Activated CD8-positive, alpha-beta memory T cell treated with anti-CD3 and anti-CD28 coated beads, Interleukin-2, amount 10 ng/mL, durations not matched to agents 7 days and 5 days (primary cell): ENCODE results near the gene GET4. TPM values are rescaled to one million over a fixed set of nuclear protein-coding genes. Genes with fewer than 3 reads are reported as not detected.
"Not testable (repeated sequence)": the region's sequence is repeated elsewhere in the genome, so short reads cannot be mapped to it uniquely, and the experiment has no call there.

ENCODE experiments used
- ATAC-seq: fragments of 150-1000 bp; cut with Tn5 transposase; one replicate; pipeline ENCODE4 v1.10.0; 2021; ENCODE audit warnings: moderate library complexity
- CTCF ChIA-PET: fragments of 350-600 bp; sonication (Branson Sonifier 250); formaldehyde crosslinking; loops from one replicate; lab custom pipeline; 2021; ENCODE audit warnings: antibody characterized with exemption; lab: Charles Lee
- DNase-seq: peaks from one replicate; pipeline ENCODE4 v3.0.0-alpha.2; 2020
- H3K27ac Mint-ChIP-seq: one replicate; pipeline ENCODE4 v1.8.0; 2021; ENCODE audit warnings: mild to moderate bottlenecking, mixed read lengths
- H3K27me3 Mint-ChIP-seq: one replicate; pipeline ENCODE4 v1.8.0; 2021; ENCODE audit warnings: mixed read lengths
- H3K36me3 Mint-ChIP-seq: one replicate; pipeline ENCODE4 v1.8.0; 2021; ENCODE audit warnings: mild to moderate bottlenecking, mixed read lengths
- H3K4me1 Mint-ChIP-seq: one replicate; pipeline ENCODE4 v1.8.0; 2021; ENCODE audit warnings: mixed read lengths
- H3K4me3 Mint-ChIP-seq: one replicate; pipeline ENCODE4 v1.8.0; 2021; ENCODE audit warnings: mild to moderate bottlenecking, moderate library complexity, mixed read lengths
- H3K9me3 Mint-ChIP-seq: one replicate; pipeline ENCODE4 v1.8.0; 2022; ENCODE audit warnings: low read depth, mixed read lengths
- total RNA-seq, 2 experiments: library from RNA; stranded (reverse); gene quantifications; one replicate each; pipeline ENCODE4 v1.2.3, GENCODE V29; 2021

The GET4 gene
- total RNA-seq, 2 experiments from 2014 or later = 38.0 to 39.2 TPM

DNA sequence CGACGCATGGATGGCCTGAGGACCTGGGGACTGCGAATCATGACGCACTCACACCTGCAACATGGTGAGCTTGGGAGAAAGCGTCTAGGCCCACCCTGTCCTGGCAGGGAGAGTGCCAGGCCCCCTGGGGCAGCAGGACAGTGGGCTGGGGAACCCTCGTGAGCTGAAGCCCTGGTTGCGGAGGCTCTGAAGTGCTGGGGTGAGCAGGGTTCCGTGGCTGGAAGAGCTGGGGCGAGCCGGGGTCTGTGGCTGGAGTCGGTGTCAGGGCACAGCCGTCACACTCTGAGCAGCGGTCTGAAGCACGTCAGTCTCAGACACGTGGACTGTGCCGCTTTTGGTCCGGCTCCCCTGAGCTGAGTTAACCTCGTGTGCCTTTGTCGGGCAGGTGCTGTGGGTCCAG, 39.4 kb upstream of the GET4 start:
- CTCF ChIA-PET = no interaction called here
- Mint-ChIP-seq H3K27me3 (no peaks in the 10 kb centered on the region), H3K4me3 (no peak overlapping the region), H3K27ac (no peak overlapping the region), H3K9me3 (no peaks in the 10 kb centered on the region), H3K36me3 (peaks cover 11% of the 10 kb centered on the region), H3K4me1 (peaks cover 12% of the 10 kb centered on the region)
- no peak for DNase-seq
- ATAC-seq = no peak

DNA sequence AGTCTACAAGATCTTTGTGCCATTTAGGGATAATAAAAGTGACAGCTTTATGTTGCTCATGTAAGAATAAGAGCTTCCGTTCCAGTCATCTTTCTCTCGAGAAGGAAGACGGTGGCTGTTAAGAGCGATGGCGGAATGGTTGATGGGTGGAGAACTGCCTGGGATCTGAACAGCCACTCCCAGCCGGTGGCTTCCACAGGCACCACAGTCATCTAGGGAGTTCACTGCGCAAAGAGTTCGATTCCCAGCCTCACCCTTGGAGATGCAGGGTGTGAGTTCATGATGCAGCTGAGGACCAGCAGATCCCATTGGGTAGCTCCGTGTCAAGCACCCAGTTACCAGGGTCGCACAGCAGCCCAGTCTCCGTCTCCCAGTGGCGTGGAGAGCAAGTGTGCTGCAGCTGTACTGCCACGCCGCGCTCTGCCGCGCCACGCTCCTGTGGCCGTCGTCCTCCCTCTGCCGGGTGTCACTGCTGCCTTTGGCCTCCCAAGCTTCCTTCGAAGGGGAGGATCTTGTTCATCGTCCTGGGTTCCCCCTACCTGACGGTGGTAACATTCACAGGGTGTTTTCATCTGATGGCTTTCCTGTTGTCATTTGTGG, 36.3 kb upstream of the GET4 start:
- CTCF ChIA-PET = no interaction called here
- peaks cover 8% of the 10 kb centered on the region for H3K36me3 Mint-ChIP-seq
- ATAC-seq = no peak
- H3K4me1 Mint-ChIP-seq = no peaks in the 10 kb centered on the region
- no peaks in the 10 kb centered on the region for H3K9me3 Mint-ChIP-seq
- no peak overlapping the region for H3K4me3 Mint-ChIP-seq
- DNase-seq = no peak
- H3K27me3 Mint-ChIP-seq = no peaks in the 10 kb centered on the region
- no peak overlapping the region for H3K27ac Mint-ChIP-seq

DNA sequence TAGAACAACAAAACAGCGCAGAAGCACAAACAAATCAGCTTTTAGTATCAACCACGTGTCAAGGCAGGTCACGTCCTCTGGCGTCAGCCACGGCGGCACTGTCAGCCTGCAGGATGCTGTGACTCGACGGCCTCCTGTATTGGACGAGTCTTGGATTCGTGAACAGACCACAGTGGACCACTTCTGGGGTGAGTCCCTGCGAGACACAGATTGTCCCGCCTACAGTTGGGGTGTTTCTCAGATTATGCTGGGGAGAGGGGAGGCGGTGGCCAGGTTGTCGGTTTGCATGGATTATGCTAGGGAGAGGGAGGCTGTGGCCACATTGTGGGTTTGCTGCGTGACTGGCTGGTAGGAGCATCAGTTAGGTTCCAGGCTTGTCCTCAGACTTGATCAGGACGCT, 34.4 kb upstream of the GET4 start:
- CTCF ChIA-PET = interaction anchor here (1.0 to 1.2 kb wide), 2 partner anchors 24 to 33 kb away, joined by 3 read pairs; no protein-coding TSS in a partner anchor
- ATAC-seq (no peak), DNase-seq (no peak)
- Mint-ChIP-seq H3K27ac (no peak overlapping the region), H3K36me3 (peaks cover 12% of the 10 kb centered on the region), H3K9me3 (no peaks in the 10 kb centered on the region), H3K4me3 (no peak overlapping the region), H3K27me3 (no peaks in the 10 kb centered on the region), H3K4me1 (no peaks in the 10 kb centered on the region)

DNA sequence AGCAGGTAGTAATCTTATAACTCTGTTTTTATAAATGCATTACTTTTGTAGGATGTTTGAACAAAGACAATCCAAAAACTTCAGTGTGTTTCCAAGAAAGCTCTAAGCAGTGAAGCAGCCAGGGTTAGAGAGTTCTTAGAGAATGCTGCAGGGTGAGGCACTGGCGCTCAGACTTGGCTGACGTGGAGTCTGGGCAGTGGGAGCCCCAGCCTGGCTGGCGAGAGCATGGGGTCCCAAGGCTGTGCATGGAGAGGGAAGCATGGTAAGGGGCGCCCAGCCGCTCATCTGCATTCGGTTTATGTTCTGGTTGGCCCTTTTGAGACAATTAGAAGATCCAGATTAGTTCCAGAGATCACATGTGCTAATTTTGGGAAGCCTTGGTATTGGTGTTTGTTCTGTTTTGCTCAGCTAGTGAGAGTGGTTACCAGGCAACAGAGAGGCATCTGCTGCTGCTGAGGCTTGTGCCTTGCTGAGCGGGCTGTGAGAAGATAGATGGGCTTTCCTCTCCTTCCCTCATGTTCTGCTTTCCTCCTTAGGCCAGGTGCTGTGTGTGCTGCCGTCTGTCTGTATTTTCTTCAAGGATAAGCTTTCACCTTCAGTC, 33.8 kb upstream of the GET4 start:
- DNase-seq = no peak
- Mint-ChIP-seq H3K4me3 (no peak overlapping the region), H3K27ac (no peak overlapping the region), H3K36me3 (peaks cover 12% of the 10 kb centered on the region), H3K9me3 (no peaks in the 10 kb centered on the region), H3K4me1 (no peaks in the 10 kb centered on the region), H3K27me3 (no peaks in the 10 kb centered on the region)
- no peak for ATAC-seq
- CTCF ChIA-PET = interaction anchor here (1.2 kb wide), 1 partner anchor 33 kb away, joined by 3 read pairs; no protein-coding TSS in a partner anchor

DNA sequence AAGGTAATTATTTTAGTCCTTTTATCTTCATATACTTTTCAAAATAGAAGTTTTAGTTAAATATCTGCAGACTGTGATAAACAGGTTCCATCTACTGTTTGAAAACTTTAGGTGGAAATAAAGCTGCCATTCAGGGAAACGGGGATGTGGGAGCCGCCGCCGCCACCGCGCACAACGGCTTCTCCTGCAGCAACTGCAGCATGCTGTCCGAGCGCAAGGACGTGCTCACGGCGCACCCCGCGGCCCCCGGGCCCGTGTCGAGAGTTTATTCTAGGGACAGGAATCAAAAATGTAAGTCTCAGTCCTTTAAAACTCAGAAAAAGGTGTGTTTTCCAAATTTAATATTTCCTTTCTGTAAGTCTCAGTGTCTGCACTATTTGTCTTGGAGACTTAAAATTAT, 33.1 kb upstream of the GET4 start:
- CTCF ChIA-PET = interaction anchor here (1.2 kb wide), 1 partner anchor 32 kb away, joined by 3 read pairs; no protein-coding TSS in a partner anchor
- ATAC-seq (no peak), DNase-seq (no peak)
- Mint-ChIP-seq H3K4me3 (no peak overlapping the region), H3K9me3 (no peaks in the 10 kb centered on the region), H3K4me1 (no peaks in the 10 kb centered on the region), H3K27ac (no peak overlapping the region), H3K27me3 (no peaks in the 10 kb centered on the region), H3K36me3 (peaks cover 13% of the 10 kb centered on the region)

DNA sequence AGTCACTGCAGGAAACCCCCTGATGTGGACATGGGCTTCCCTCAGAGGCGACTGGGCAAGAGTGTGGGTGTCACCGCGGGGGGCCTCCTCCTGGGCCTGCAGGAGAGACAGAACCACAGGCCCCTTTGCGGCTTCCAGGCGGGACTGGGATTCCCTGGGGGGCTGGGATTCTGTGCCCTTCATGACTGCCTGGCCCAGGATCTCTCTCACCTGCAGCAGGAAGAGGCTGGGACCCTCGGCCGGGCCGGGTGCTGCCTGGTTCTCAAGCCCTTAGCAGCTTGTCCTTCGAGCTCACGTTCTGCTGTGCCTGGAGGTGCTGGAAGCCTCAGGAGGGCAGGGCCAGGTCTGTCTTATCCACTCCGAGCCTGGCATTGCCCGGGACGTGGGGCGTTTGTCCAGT, 32.3 kb upstream of the GET4 start:
- Mint-ChIP-seq H3K9me3 (no peaks in the 10 kb centered on the region), H3K4me1 (no peaks in the 10 kb centered on the region), H3K27ac (no peak overlapping the region), H3K36me3 (peaks cover 16% of the 10 kb centered on the region), H3K27me3 (no peaks in the 10 kb centered on the region), H3K4me3 (no peak overlapping the region)
- DNase-seq (no peak), ATAC-seq (no peak)
- CTCF ChIA-PET = no interaction called here

DNA sequence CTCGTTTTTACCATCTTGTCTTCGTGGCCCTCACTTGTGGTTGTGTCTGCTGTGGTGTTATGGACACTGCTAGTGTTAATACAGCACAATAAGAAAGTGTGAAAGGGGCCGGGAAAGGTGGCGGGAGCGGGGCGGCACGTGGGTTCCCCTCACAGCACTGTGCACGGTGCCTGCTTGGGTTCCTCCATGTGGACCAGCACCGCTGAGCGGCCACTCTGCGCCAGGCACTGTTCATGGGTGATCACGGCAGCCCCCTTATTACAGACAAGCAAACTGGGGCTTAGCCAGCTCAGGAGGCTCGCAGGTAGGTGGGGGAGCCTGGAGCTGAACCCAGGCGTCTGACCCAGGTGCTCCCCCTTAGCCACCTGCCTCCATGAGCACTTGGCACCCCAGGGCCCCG, 31.8 kb upstream of the GET4 start:
- Mint-ChIP-seq H3K27ac (no peak overlapping the region), H3K27me3 (no peaks in the 10 kb centered on the region), H3K4me1 (no peaks in the 10 kb centered on the region), H3K4me3 (no peak overlapping the region), H3K36me3 (peaks cover 17% of the 10 kb centered on the region), H3K9me3 (no peaks in the 10 kb centered on the region)
- DNase-seq (no peak), ATAC-seq (no peak)
- CTCF ChIA-PET = no interaction called here

DNA sequence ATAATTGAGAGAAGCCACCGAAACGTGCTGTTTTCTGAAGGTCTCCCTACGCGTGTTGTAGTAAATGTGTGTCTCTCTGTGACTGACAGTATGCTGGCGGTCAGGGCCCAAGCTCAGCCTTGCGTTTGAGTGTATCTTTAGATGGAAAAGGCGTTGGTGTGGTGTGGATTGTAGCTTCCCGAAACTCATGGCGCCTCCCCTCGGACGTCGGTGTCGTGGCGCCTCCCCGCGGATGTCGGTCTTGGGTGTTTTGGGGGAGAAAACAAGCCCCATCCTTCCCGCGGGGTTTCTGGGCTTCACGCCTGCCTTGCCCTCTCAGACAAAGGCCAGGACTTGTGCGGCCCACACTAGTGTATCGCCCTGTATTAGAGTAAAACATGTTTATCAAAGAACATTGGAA, 31.3 kb upstream of the GET4 start:
- Mint-ChIP-seq H3K27ac (no peak overlapping the region), H3K36me3 (peaks cover 18% of the 10 kb centered on the region), H3K9me3 (no peaks in the 10 kb centered on the region), H3K27me3 (no peaks in the 10 kb centered on the region), H3K4me1 (no peaks in the 10 kb centered on the region), H3K4me3 (no peak overlapping the region)
- no peak for ATAC-seq
- DNase-seq = no peak
- CTCF ChIA-PET = no interaction called here

DNA sequence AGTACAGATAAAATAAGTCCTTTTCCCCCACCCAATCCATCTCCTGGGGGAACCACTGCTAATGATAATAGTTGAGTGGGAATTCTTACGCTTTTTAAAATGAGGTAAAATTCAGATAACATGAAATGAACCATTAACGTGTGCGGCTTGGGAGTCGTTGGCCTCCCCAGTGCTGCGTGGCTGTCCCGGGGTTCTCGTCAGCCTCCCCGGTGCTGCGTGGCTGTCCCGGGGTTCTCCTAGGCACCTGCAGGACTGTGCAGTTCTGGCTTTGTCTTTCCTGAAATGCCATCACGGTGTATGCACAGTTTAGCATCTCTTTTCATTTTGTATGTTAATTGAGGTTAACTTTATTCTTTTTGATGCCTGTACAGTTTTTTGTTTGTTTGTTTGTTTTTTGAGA, 30.6 kb upstream of the GET4 start:
- CTCF ChIA-PET = interaction anchor here (1.3 kb wide), 1 partner anchor 12 kb away, joined by 3 read pairs; no protein-coding TSS in a partner anchor
- no peaks in the 10 kb centered on the region for H3K4me1 Mint-ChIP-seq
- peaks cover 18% of the 10 kb centered on the region for H3K36me3 Mint-ChIP-seq
- no peak overlapping the region for H3K27ac Mint-ChIP-seq
- DNase-seq (no peak), ATAC-seq (no peak)
- H3K27me3 Mint-ChIP-seq = no peaks in the 10 kb centered on the region
- H3K9me3 Mint-ChIP-seq = no peaks in the 10 kb centered on the region
- no peak overlapping the region for H3K4me3 Mint-ChIP-seq

DNA sequence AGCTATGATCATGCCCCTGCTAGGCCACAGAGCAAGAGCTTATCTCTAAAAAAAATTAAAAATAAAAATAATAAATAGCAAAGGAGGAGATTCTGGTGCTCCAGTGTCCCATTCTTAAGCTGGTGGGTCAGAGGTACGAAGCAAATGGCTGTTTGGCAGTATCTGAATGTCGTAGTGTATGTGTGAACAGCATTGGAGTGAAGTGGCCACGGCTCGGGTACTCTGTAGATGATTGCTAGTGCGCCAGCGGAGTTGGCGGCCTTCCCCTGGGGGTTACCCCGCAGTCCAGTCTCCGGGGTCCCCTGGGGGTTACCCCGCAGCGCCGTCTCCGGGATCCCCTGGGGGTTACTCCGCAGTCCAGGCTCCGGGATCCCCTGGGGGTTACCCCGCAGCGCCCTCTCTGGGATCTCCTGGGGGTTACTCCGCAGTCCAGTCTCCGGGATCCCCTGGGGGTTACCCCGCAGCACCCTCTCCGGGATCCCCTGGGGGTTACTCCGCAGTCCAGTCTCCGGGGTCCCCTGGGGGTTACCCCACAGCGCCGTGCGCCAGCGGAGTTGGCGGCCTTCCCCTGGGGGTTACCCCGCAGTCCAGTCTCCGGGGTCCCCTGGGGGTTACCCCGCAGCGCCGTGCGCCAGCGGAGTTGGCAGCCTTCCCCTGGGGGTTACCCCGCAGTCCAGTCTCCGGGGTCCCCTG, 29.2 kb upstream of the GET4 start:
- not testable (repeated sequence) for DNase-seq, H3K4me1 Mint-ChIP-seq, ATAC-seq, H3K27ac Mint-ChIP-seq, H3K9me3 Mint-ChIP-seq, H3K4me3 Mint-ChIP-seq, H3K27me3 Mint-ChIP-seq
- CTCF ChIA-PET = interaction anchor here (1.3 kb wide), 1 partner anchor 14 kb away, joined by 3 read pairs; no protein-coding TSS in a partner anchor
- H3K36me3 Mint-ChIP-seq = peaks cover 16% of the 10 kb centered on the region

DNA sequence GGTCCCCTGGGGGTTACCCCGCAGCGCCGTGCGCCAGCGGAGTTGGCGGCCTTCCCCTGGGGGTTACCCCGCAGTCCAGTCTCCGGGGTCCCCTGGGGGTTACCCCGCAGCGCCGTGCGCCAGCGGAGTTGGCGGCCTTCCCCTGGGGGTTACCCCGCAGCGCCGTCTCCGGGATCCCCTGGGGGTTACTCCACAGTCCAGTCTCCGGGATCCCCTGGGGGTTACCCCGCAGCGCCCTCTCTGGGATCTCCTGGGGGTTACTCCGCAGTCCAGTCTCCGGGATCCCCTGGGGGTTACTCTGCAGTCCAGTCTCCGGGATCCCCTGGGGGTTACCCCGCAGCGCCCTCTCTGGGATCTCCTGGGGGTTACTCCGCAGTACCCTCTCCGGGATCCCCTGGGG, 28.6 kb upstream of the GET4 start:
- H3K4me3 Mint-ChIP-seq, CTCF ChIA-PET: not testable (repeated sequence)
- H3K36me3 Mint-ChIP-seq = peaks cover 15% of the 10 kb centered on the region

DNA sequence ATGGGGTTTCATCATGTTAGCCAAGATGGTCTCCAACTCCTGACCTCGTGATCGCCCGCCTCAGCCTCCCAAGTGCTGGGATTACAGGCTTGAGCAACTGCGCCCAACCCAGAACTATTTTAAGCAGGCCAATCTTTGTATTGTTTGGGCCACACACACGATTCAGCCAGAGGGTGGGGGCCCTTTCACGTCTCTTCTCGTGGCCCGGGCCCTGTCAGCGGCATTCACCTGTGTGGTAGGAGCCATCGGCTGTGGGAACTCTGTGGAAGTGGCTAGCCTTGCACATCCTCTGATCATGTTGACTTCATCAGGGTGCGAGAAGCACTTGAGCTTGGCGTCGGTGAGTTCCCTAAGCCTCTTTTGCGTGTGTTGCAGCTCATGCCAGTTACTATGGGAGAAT, 27.2 kb upstream of the GET4 start:
- peaks cover 16% of the 10 kb centered on the region for H3K36me3 Mint-ChIP-seq
- CTCF ChIA-PET = no interaction called here
- no peak overlapping the region for H3K27ac Mint-ChIP-seq
- ATAC-seq (no peak), DNase-seq (no peak)
- no peak overlapping the region for H3K4me3 Mint-ChIP-seq
- H3K9me3 Mint-ChIP-seq = no peaks in the 10 kb centered on the region
- no peaks in the 10 kb centered on the region for H3K4me1 Mint-ChIP-seq
- H3K27me3 Mint-ChIP-seq = no peaks in the 10 kb centered on the region

More for the DNA sequence above, 28.6 kb upstream of the GET4 start:
- not testable (repeated sequence) for H3K27ac Mint-ChIP-seq, H3K27me3 Mint-ChIP-seq, H3K4me1 Mint-ChIP-seq, H3K9me3 Mint-ChIP-seq, ATAC-seq, DNase-seq

DNA sequence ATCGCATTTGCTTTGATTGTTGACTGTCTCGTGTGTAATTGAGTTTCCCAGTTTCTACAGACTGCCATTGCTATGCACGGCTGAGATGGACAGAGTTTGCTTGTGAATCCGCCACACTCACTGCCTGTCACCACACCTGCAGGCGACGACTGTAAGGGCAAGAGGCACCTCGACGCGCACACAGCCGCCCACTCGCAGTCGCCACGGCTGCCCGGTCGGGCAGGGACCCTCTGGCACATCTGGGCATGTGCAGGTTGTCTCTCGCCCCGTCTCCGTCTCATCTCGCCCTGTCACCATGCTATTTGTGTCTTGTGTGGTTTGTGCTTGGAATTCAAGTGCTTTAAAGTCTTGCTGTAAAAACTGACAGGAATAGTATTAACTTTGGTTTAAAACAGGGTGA, 26.6 kb upstream of the GET4 start:
- peaks cover 18% of the 10 kb centered on the region for H3K36me3 Mint-ChIP-seq
- H3K27me3 Mint-ChIP-seq = no peaks in the 10 kb centered on the region
- CTCF ChIA-PET = no interaction called here
- no peak overlapping the region for H3K4me3 Mint-ChIP-seq
- no peaks in the 10 kb centered on the region for H3K9me3 Mint-ChIP-seq
- no peak overlapping the region for H3K27ac Mint-ChIP-seq
- DNase-seq = no peak
- ATAC-seq = no peak
- no peaks in the 10 kb centered on the region for H3K4me1 Mint-ChIP-seq

DNA sequence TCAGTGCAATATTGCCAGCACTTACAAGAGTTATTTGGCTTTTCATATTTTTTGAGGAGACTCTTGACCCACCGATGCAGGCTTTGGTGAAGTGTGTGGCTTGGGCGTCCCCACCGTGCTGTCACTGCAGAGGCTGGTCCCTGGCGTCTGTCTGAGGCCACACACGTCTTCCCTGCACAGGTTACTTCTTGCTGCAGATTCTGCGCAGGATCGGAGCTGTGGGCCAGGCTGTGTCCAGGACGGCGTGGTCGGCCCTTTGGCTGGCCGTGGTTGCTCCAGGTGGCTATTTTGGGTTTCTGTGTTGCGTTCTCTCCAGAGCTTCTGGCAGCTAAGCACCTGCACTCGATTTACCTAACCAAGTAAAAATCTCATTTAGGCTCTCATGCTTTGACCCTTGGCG, 25.1 kb upstream of the GET4 start:
- Mint-ChIP-seq H3K4me3 (no peak overlapping the region), H3K36me3 (peaks cover 14% of the 10 kb centered on the region), H3K27ac (no peak overlapping the region), H3K27me3 (no peaks in the 10 kb centered on the region), H3K9me3 (no peaks in the 10 kb centered on the region), H3K4me1 (no peaks in the 10 kb centered on the region)
- ATAC-seq = no peak
- CTCF ChIA-PET = no interaction called here
- DNase-seq = no peak
